Measurements from ENCODE around the gene SLC20A1.

DNA sequence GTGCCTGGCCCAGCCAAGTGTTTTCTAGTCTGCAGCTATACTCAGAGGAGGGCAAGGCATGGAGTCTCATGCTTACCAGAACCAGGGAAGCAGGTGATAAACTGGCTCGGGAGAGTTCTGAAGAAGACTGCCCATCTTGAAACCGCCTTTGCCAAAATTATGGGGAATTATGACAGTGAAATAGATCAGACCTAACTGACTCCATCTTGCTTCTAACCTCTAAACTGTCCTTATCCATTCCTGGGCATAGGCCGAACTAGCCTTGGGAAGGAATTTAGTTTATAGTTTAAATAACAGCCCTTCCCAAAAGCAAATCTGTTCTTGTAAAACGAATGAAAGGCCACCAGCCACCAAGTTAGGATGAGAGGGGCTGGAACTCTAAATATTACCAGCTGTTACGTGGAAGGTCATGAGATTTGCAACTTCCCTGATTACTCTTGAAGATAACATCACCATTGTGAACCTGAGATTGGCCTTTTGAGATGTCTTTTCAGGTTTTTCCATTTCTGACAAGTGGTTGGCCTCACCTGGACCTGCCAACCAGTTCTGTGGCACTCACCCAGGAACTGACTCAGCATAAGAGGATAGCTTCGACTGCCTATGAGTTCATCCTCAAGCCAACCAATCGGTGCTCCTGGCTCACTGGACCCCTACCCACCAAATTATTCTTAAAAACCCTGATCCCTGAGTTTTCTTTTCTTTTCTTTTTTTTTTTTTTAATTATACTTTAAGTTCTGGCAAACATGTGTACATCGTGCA lies 37.9 kb upstream of the SLC20A1 start:
- TF ChIP-seq POLR2A (IDR thresholded peaks at IDR 0.05) = no peak
- no peak for TF ChIP-seq POLR2AphosphoS5 (IDR thresholded peaks at IDR 0.05; ENCODE audit: insufficient read depth in 1 of 2, low read depth in 1 of 2)

All from vagina (tissue), 2 donors.